HG02870 (cell line): ENCODE measurements around the gene PROS1.
"Not testable (repeated sequence)": the region's sequence is repeated elsewhere in the genome, so short reads cannot be mapped to it uniquely, and the experiment has no call there.

Source experiments
- ATAC-seq: cut with Tn5 transposase; IDR thresholded peaks from one replicate; pipeline ENCODE4 v1.9.1; 2021; ENCODE audit warnings: mild to moderate bottlenecking, moderate library complexity; ENCODE audit not compliant: unreplicated experiment

Gene PROS1

GRCh38 chr3:93878250-93879017, 95.3 kb downstream of the PROS1 start:
- ATAC-seq, result not testable (repeated sequence)

GRCh38 chr3:93877427-93877826, 96.3 kb downstream of the PROS1 start:
- ATAC-seq, result not testable (repeated sequence)

- ATAC-seq, result not testable (repeated sequence)
Measured at GRCh38 chr3:93873412-93873811, 100.3 kb downstream of the PROS1 start.

GRCh38 chr3:93867425-93867824, 106.3 kb downstream of the PROS1 start:
- ATAC-seq, result no peak

- no peak for ATAC-seq
Measured at GRCh38 chr3:93861017-93861416, 112.7 kb downstream of the PROS1 start.

GRCh38 chr3:93855401-93855800, 118.3 kb downstream of the PROS1 start:
- ATAC-seq, result no peak

GRCh38 chr3:93852228-93852627, 121.5 kb downstream of the PROS1 start:
- ATAC-seq, result not testable (repeated sequence)

GRCh38 chr3:93843981-93844380, 129.7 kb downstream of the PROS1 start:
- no peak for ATAC-seq

- not testable (repeated sequence) for ATAC-seq
Measured at GRCh38 chr3:93839193-93839592, 134.5 kb downstream of the PROS1 start.
